Activated CD8-positive, alpha-beta memory T cell treated with anti-CD3 and anti-CD28 coated beads, Interleukin-2, amount 50 U/mL, for 48 hours (primary cell): ENCODE measurements around the gene SKIC2.
"Not testable (repeated sequence)": the region's sequence is repeated elsewhere in the genome, so short reads cannot be mapped to it uniquely, and the experiment has no call there.

Source experiments
- DNase-seq: peaks from one replicate; pipeline ENCODE4 v3.0.0-alpha.2; 2020

Gene SKIC2

DNA sequence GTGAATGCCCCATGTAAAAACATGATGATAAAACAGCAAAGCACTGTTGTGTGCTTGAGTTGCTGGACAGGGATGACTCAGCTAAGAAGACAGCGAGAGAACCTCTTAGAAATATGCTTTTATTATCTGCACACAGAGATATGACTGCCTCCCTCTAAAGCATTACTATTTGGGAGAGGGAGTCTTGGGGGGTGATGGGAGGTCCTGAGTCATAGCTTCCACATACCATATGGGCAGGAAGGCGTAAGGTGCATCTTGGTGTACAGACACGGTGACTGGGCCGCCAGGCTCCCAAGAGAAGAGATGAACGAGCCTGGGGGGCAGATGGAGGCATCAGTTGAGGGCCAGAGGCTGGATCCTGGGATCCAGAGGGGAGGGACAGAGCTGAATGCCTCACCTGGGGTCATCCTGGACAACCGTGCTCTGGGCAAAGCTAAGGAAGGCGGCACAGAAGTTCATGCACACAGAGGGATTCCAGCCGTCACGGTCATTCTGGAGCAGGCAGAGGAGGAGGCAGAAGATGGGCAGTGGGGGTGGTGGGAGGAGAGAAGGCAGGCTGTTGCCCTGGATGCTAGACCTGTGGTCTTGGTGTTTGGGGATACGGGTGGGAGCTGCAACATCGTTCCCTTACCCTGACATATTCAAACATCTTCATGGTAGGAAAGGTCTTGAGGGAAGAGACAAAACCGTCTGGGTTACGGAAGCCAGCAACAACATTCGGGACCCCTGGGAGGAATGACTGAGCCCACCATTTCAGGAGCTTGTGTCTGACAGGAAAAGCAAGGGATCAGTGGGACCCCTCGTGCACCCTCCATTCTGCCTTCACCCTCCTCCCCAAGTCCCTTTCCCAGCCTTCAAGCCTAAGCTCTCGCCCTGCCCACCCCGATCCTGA lies 11.0 kb downstream of the SKIC2 start:
- no peak for DNase-seq

GRCh38 chr6:31970604-31971271 lies 11.8 kb downstream of the SKIC2 start:
- DNase-seq = no peak

DNA sequence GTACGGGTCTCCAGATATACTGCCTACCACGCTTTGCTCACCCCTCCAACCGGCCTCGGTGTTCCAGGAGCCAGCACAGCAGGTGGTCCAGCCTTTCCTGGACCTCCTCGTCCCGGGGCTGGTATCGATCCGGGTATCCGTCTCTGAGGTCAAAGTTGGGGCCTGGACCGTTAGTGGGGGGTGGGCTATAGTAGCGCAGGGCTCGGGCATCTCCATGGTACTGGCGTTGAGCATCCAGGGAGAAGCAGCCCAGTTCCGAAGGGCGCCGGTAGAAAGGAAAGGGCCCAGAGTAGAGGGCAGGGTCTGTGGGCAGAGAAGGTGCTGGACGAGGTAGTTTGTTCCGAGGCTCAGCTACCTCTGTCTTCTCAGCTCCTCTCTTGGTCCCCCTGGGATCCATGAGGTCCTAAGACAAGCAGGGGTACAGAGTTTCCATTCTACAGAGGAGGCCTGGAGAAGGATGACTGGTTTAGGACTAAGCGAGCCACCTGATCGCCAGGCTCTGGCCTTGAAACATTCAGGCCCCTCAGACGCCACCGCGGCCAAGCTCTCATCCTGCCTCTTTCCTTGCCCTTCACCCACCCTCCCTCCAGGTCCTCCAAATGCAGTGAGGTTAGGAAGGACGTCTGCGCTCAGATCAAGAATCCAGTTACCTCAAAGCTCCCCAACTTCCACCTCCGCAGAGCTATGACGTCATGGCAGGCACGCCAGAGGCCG lies 12.5 kb downstream of the SKIC2 start:
- no peak for DNase-seq

GRCh38 chr6:31971993-31972708 lies 13.2 kb downstream of the SKIC2 start, which contains the start of gene DXO:
Gene DXO, minus strand, starts transcription at chr6:31972138. Its CDS starts 463 bp downstream, at chr6:31971675.
- DNase-seq = peak; percentile 98

DNA sequence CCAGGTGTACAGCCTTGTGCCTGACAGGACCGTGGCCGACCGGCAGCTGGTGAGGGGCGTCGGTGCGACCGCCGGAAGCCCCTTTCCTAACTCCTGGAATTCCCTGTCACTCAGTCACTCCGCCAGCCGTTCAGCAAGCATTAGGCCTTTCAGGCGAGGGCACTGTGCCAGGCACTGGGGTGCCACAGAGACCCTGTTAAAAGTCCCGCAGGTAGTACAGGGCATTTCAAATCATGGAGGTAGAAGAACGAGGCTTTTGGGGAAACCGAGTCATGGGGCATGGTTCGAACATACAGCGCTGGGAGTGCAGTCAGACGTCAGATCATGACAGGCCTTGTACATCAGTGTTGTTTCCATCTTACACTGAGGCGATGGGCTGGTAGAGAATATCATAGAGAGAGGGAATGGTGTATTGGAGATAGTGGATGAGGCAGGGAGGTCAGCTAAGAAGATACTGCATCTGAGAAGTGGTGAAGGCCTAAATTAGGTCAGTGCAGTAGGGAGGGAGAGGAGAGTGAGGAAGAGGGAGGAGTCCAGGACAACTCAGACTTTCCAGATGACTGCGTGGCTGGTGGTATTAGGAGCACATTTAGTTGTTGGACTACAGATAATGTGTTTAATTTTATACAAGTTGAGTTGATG lies 13.9 kb downstream of the SKIC2 start:
- no peak for DNase-seq

GRCh38 chr6:31976065-31976464 lies 17.1 kb downstream of the SKIC2 start:
- DNase-seq = not testable (repeated sequence)

DNA sequence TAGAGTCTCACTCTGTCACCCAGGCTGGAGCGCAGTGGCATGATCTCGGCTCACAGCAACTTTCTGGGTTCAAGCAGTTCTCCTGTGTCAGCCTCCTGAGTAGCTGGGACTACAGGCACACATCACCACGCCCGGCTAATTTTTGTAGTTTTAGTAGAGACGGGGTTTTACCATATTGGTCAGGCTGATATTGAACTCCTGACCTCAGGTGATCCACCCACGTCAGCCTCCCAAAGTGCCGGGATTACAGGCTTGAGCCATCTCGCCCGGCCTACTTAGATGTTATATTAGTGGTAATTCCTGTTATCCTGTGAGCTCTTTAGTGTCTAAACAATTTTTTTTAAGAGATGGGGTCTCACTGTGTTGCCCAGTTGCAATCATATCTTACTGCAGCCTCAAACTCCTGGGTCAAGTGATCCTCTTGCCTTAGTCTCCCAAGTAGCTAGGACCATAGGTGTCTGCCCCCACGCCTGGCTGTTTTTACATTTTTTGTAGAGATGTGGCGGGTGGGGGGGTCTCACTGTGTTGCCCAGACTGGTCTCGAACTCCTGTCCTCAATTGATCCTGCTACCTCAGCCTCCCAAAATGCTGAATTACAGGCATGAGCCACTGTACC lies 18.9 kb downstream of the SKIC2 start:
- no peak for DNase-seq

DNA sequence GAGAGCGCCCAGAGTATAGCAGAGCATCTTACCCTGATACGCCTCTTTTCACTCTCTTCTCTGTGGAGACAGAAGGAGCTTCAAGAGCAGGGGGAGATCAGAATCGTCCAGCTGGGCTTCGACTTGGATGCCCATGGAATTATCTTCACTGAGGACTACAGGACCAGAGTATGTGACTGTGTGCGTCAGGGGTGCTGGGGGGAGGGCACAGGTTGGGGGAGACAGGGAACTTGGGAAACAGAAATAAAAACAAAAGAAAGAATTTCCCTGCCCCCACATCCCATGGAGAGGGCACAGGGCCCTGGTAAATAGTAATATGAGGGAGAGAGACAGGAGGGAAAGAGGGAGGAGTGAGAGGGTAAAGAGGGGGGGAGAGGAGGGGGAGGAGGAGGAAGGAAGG lies 19.9 kb downstream of the SKIC2 start:
- no peak for DNase-seq

GRCh38 chr6:31979238-31979898 lies 20.4 kb downstream of the SKIC2 start:
- DNase-seq = no peak

DNA sequence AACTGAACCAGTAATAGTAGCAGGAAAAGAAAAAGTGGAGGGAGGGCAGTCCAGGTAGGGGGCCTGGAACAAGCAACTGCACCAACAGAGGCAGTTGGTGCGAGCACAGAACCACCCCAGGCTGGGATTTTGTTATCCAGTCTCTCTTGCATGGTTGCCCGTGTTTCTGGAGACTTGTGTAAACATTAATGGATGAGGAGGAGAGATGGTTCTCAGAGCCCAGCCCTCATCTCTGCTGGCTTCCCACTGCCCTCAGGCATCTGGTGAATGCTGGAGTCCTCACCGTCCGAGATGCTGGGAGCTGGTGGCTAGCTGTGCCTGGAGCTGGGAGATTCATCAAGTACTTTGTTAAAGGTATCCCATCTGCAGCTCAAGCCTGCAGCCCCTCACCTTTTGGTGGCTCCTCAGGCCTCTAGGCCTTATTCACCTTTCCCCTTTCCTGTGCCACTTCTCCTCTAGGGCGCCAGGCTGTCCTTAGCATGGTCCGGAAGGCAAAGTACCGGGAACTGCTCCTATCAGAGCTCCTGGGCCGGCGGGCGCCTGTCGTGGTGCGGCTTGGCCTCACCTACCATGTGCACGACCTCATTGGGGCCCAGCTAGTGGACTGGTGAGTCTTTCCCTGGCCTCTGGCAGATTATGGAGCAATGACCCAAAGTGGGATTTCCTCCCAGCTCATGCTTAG lies 21.4 kb downstream of the SKIC2 start:
- not testable (repeated sequence) for DNase-seq

- not testable (repeated sequence) for DNase-seq
These were observed 22.0 kb downstream of the SKIC2 start for GRCh38 chr6:31980998-31981397.

DNA sequence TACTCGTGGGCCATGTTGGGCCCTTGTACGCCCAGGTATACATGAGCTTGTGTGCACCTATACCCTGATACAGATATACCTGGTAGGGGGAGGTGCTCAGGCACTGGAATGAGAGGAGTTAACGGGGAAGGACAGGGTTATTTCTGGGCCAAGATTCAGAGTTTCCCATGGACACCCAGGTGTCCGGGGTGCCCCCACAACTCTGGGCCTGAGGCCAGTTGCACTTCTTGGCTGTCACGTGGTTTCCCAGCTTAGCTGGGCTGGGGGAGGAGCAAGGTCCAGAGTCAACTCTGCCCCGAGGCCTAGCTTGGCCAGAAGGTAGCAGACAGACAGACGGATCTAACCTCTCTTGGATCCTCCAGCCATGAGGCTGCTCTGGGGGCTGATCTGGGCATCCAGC lies 22.8 kb downstream of the SKIC2 start, which contains the start of gene C4A:
C4A (plus strand) TSS at position 314 of the 400 bp plus-strand sequence; CDS start at position 365, 51 bp downstream.
- DNase-seq = not testable (repeated sequence)

GRCh38 chr6:31989363-31989762 lies 30.4 kb downstream of the SKIC2 start:
- not testable (repeated sequence) for DNase-seq

DNA sequence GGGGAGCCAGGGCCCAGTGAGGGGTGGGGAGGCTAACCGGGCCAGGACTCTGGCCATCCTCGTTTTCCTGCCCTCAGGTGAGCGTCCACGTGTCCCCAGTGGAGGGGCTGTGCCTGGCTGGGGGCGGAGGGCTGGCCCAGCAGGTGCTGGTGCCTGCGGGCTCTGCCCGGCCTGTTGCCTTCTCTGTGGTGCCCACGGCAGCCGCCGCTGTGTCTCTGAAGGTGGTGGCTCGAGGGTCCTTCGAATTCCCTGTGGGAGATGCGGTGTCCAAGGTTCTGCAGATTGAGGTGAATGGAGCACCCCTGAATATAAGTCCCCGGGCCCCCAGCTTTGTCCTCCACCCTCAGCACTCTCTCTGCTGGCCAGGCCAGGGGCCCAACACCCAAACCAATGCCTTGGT lies 35.4 kb downstream of the SKIC2 start:
- not testable (repeated sequence) for DNase-seq

DNA sequence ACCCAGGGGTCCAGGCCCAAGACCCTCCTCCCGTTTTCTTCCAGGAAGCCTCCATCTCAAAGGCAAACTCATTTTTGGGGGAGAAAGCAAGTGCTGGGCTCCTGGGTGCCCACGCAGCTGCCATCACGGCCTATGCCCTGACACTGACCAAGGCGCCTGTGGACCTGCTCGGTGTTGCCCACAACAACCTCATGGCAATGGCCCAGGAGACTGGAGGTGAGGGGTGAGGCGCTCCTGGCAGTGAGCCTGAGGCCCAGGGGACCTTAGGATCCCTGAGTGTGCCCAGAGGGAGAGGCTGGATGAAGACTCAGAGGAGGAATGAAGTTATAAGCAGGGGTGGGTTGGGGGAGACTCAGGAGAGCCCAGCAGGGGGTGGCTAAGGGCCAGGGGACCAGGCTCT lies 37.4 kb downstream of the SKIC2 start:
- DNase-seq = not testable (repeated sequence)

- not testable (repeated sequence) for DNase-seq
These were observed 43.7 kb downstream of the SKIC2 start for GRCh38 chr6:32002546-32003268.

DNA sequence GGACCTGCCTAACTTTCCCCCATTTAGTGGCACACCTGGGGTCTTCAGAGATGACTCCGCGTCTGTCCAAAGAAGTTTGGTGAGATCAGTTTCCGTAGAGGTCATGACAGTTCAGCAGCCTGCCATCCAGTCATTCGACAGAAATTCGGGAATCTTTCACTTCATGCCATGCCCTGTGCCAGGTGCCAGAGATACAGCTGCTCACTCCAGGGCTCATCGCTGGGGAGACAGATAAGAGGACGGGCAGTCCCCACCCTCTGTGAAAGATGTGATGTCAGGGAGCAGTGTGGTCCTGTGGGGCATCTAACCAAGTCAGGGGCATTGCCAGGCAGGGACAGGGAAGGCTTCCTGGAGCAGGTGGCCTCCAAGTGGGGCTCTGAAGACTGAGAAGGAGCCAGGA lies 44.3 kb downstream of the SKIC2 start:
- DNase-seq = not testable (repeated sequence)

DNA sequence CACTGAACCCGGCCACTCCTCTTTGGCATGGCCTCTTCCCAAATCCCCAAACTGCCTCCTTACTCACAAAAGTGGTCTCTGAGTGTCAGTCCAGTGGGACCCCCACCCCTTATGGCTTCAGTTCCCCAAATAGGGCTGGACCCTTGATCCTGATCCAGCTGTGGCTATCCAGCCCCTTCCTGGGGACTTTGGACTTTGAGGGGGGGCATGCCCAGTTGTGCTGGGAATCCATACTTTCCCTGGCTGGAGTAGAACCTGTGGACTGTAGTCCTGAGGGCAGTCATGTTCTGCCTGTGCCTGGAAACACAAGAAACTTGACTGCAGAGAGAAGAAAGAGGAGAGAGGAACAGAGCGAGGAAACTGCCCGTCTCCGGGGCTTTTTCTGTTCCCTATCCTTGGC lies 45.4 kb downstream of the SKIC2 start:
- DNase-seq = peak; percentile 34

- not testable (repeated sequence) for DNase-seq
These were observed 46.0 kb downstream of the SKIC2 start for GRCh38 chr6:32004864-32005537.
